Right atrium auricular region (tissue), 2 donors: Measurements from ENCODE around the gene C6orf89. TPM values are rescaled to one million over a fixed set of nuclear protein-coding genes. Genes with fewer than 3 reads are reported as not detected.
A peak's percentile ranks its signal among the peaks of the same experiment; 100 is the strongest.

Experiments
- DNase-seq: peaks from one replicate; pipeline ENCODE4 v3.0.0-alpha.2; 2019; ENCODE audit warnings: low spot score
- H3K27ac ChIP-seq, 2 donors: fragments of 200-600 bp; sonication (generic); 1 replicate in 1 of 2; 2 replicates in 1 of 2; pipeline ENCODE4 v1.5.1; 2016 to 2019
- H3K27me3 ChIP-seq, 2 donors: fragments of 200-600 bp; sonication (generic); one replicate each; pipeline versions ENCODE4 v1.5.1 to v1.6.0; 2017 to 2019
- H3K36me3 ChIP-seq: fragments of 200-600 bp; sonication (generic); one replicate; pipeline ENCODE4 v1.5.1; 2016
- H3K4me1 ChIP-seq, 2 donors: fragments of 200-600 bp; sonication (generic); one replicate each; pipeline versions ENCODE4 v1.5.1 to v1.6.0; 2017 to 2019
- H3K4me3 ChIP-seq, 2 donors: fragments of 200-600 bp; sonication (generic); 1 replicate in 1 of 2; 2 replicates in 1 of 2; pipeline ENCODE4 v1.5.1; 2017 to 2019; ENCODE audit warnings: mild to moderate bottlenecking in 1 of 2, moderate library complexity in 1 of 2
- H3K9me3 ChIP-seq, 2 donors: fragments of 200-600 bp; sonication (generic); one replicate each; pipeline ENCODE4 v1.5.1; 2019
- total RNA-seq, 2 donors: library from RNA; depleted of rRNA; stranded (reverse); fragments of >200 nt; gene quantifications; one replicate each; pipeline ENCODE4 v1.1.0, GENCODE V29; 2016
- TF ChIP-seq, protein P1 (sequence below), 2 donors: fragments of 200-600 bp; sonication (generic); IDR thresholded peaks; one replicate each; pipeline ENCODE4 v1.5.1; 2019; ENCODE audit warnings: antibody characterized with exemption in 2 of 2

Gene C6orf89
- total RNA-seq, 2 donors from 2014 or later: 55.0 to 59.5 TPM

DNA sequence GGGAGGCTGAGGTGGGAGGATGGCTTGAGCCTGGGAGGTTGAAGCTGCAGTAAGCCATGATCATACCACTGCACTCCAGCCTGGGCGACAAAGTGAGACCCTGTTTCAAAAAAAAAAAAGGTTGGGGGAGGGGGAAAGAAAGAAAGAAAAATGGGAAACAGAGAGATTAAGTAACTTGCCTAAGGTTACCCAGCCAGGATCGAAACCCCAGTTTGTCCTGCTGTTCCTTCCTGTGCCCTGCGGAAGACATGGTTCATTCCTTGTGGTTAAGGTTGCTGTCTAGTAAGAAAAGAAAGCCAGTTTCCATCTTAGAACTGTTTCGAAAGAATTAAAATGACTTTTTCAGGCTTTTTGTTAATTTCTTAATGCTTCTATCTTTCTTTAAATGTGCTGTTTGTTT is 29.8 kb downstream of the C6orf89 start:
- no peak overlapping the region for H3K27ac ChIP-seq
- H3K4me1 ChIP-seq: peaks cover 3 to 33% of the 10 kb centered on the region in 2 donors
- no peaks in the 10 kb centered on the region for H3K27me3 ChIP-seq
- TF ChIP-seq, protein P1, sequence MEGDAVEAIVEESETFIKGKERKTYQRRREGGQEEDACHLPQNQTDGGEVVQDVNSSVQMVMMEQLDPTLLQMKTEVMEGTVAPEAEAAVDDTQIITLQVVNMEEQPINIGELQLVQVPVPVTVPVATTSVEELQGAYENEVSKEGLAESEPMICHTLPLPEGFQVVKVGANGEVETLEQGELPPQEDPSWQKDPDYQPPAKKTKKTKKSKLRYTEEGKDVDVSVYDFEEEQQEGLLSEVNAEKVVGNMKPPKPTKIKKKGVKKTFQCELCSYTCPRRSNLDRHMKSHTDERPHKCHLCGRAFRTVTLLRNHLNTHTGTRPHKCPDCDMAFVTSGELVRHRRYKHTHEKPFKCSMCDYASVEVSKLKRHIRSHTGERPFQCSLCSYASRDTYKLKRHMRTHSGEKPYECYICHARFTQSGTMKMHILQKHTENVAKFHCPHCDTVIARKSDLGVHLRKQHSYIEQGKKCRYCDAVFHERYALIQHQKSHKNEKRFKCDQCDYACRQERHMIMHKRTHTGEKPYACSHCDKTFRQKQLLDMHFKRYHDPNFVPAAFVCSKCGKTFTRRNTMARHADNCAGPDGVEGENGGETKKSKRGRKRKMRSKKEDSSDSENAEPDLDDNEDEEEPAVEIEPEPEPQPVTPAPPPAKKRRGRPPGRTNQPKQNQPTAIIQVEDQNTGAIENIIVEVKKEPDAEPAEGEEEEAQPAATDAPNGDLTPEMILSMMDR (IDR thresholded peaks at IDR 0.05): no peak
- no peak overlapping the region for H3K4me3 ChIP-seq
- no peak for DNase-seq
- H3K36me3 ChIP-seq: peaks cover 66% of the 10 kb centered on the region
- H3K9me3 ChIP-seq: no peaks in the 10 kb centered on the region

- DNase-seq: no peak
- Histone ChIP-seq H3K9me3 (no peaks in the 10 kb centered on the region), H3K36me3 (peaks cover 70% of the 10 kb centered on the region), H3K4me1 (peaks cover 3 to 33% of the 10 kb centered on the region in 2 donors), H3K27me3 (no peaks in the 10 kb centered on the region), H3K27ac (peak overlapping the region in 1 of 2 donors; percentile 89), H3K4me3 (no peak overlapping the region)
- TF ChIP-seq, protein P1 (IDR thresholded peaks at IDR 0.05): no peak
These were observed 30.4 kb downstream of the C6orf89 start for GRCh38 chr6:36916126-36916525.

GRCh38 chr6:36917541-36918193 is 31.9 kb downstream of the C6orf89 start:
- no peaks in the 10 kb centered on the region for H3K9me3 ChIP-seq

GRCh38 chr6:36920049-36920448 is 34.3 kb downstream of the C6orf89 start:
- H3K4me3 ChIP-seq: no peak overlapping the region
- no peaks in the 10 kb centered on the region for H3K9me3 ChIP-seq
- peaks cover 3 to 30% of the 10 kb centered on the region in 2 donors for H3K4me1 ChIP-seq
- TF ChIP-seq, protein P1 (IDR thresholded peaks at IDR 0.05): no peak
- DNase-seq: no peak
- H3K27me3 ChIP-seq: no peaks in the 10 kb centered on the region
- H3K27ac ChIP-seq: peak overlapping the region in 1 of 2 donors; percentile 41
- peaks cover 67% of the 10 kb centered on the region for H3K36me3 ChIP-seq

More at GRCh38 chr6:36917541-36918193, 31.9 kb downstream of the C6orf89 start:
- Histone ChIP-seq H3K4me3 (no peak overlapping the region), H3K36me3 (peaks cover 64% of the 10 kb centered on the region), H3K27me3 (no peaks in the 10 kb centered on the region), H3K4me1 (peaks cover 3 to 33% of the 10 kb centered on the region in 2 donors), H3K27ac (peak overlapping the region; percentile 80 to 89)
- TF ChIP-seq, protein P1 (IDR thresholded peaks at IDR 0.05): no peak
- DNase-seq: peak; percentile 86

DNA sequence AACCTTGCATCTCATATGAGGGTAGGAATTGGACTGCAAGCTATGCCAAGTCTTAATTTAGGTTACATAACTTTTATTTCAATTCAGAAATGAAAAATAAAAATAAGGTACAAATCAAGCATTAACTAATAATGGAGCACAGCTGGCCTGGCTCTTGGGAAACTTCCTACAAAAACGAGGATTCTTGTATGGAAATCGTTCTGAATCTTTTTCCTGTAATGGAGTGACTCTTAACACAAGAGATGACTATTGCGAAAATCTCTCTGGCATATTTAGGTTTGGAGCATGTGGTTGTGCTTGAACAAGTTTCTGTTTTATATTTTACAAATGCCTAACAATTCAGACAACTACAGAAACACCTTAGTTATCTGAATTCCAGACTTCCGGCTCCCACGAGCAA is 34.8 kb downstream of the C6orf89 start:
- peaks cover 66% of the 10 kb centered on the region for H3K36me3 ChIP-seq
- DNase-seq: no peak
- peak overlapping the region in 1 of 2 donors; percentile 41 for H3K27ac ChIP-seq
- TF ChIP-seq, protein P1 (IDR thresholded peaks at IDR 0.05): no peak
- H3K4me1 ChIP-seq: peaks cover 3 to 30% of the 10 kb centered on the region in 2 donors
- no peaks in the 10 kb centered on the region for H3K9me3 ChIP-seq
- H3K27me3 ChIP-seq: no peaks in the 10 kb centered on the region
- H3K4me3 ChIP-seq: no peak overlapping the region

DNA sequence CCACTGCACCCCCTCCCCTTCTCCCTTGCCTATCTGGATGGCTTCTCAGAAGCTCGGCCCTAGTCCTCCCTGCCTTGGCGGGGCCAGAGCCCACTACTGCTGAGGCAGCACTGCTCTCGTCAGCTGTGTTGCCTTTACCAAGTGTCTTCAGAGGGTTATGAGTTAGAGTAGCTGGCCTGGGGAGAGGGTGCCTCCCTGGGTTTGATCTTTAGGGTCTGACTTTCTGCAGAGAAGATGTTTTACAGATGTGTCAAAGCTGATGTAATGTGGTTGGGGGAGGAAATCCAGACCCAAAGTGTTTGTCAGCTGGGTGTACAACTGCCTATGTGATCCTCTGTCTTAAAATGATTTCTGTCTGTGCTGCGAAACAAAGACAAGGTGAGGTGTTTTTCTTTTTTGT is 38.4 kb downstream of the C6orf89 start:
- no peaks in the 10 kb centered on the region for H3K27me3 ChIP-seq
- no peaks in the 10 kb centered on the region for H3K9me3 ChIP-seq
- H3K4me3 ChIP-seq: no peak overlapping the region
- H3K4me1 ChIP-seq: peaks cover 0 to 25% of the 10 kb centered on the region in 2 donors
- DNase-seq: no peak
- TF ChIP-seq, protein P1 (IDR thresholded peaks at IDR 0.05): no peak
- peaks cover 40% of the 10 kb centered on the region for H3K36me3 ChIP-seq
- H3K27ac ChIP-seq: no peak overlapping the region
